Omental fat pad (tissue), 4 donors: Measurements from ENCODE around the gene SLC5A4. TPM values are rescaled to one million over a fixed set of nuclear protein-coding genes. Genes with fewer than 3 reads are reported as not detected.

Experiments used
- ATAC-seq: fragments of 150-250 bp; one replicate; pipeline ENCODE4 v1.9.1; 2016; ENCODE audit warnings: mild to moderate bottlenecking, moderate library complexity; ENCODE audit not compliant: low FRiP score
- DNase-seq: peaks from one replicate; pipeline ENCODE4 v3.0.0-alpha.2; 2019; ENCODE audit warnings: low spot score
- total RNA-seq, 4 donors: library from RNA; depleted of rRNA; stranded (reverse); fragments of >200 nt; gene quantifications; one replicate each; pipeline ENCODE4 v1.1.0, GENCODE V29; 2016
- TF ChIP-seq, protein P1 (sequence below), 3 donors: fragments of 450-650 bp; IDR thresholded peaks; one replicate each; pipeline ENCODE4 v1.5.1; 2016 to 2017; ENCODE audit warnings: antibody characterized with exemption in 3 of 3, mild to moderate bottlenecking in 3 of 3, moderate library complexity in 2 of 3

Gene SLC5A4
- total RNA-seq, 4 donors from 2014 or later: 0.46 to 6.5 (median 0.96) TPM

DNA sequence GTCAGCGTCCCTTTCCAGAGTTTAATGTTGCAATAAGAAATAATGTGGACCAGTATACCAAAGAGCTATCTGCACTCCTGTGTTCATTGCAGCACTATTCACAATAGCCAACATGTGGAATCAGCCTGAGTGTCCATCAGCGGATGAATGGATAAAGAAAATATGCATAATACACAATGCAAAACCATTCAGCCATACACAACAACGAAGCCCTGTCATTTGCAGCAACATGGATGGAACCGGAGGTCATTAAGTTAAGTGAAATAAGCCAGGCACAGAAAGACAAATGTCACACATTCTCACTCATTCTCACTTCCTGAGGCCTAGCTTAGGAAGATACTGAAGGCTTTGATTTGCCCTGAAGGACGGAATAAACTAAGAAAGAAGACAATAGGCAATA lies 22.1 kb downstream of the SLC5A4 start:
- DNase-seq (no peak), ATAC-seq (no peak)
- TF ChIP-seq, protein P1, sequence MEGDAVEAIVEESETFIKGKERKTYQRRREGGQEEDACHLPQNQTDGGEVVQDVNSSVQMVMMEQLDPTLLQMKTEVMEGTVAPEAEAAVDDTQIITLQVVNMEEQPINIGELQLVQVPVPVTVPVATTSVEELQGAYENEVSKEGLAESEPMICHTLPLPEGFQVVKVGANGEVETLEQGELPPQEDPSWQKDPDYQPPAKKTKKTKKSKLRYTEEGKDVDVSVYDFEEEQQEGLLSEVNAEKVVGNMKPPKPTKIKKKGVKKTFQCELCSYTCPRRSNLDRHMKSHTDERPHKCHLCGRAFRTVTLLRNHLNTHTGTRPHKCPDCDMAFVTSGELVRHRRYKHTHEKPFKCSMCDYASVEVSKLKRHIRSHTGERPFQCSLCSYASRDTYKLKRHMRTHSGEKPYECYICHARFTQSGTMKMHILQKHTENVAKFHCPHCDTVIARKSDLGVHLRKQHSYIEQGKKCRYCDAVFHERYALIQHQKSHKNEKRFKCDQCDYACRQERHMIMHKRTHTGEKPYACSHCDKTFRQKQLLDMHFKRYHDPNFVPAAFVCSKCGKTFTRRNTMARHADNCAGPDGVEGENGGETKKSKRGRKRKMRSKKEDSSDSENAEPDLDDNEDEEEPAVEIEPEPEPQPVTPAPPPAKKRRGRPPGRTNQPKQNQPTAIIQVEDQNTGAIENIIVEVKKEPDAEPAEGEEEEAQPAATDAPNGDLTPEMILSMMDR (IDR thresholded peaks at IDR 0.05): no peak

DNA sequence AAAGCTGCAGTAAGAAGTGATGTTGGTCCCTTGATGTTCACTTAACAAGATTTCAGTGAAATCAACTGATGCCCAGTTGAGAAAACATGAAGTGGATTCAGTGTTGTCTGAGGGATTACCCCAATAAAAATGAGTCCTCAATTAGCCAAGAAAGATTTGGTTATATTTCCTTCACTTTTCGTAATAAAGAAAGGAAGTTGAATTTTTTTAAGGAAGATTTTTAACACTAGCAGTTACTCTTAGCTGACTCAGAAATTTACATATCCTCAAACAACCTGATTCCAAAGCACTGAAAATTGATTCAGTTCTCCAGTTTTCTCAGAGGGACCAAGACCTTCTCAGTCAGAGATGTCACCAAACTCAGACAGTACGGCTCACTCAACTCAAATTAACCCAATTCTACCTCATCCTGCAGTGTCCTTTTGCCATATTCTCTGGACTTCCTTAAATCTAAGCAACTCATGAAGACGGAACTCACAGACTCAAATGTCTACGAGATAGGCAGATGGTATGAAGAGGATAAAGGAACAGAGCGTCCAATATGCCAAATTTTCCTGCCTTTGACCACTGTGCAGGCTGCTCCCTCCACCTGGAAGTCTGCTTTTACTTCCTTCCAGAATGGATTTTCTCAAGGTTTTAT lies 22.8 kb downstream of the SLC5A4 start:
- ATAC-seq: no peak
- TF ChIP-seq, protein P1 (IDR thresholded peaks at IDR 0.05): no peak
- no peak for DNase-seq

DNA sequence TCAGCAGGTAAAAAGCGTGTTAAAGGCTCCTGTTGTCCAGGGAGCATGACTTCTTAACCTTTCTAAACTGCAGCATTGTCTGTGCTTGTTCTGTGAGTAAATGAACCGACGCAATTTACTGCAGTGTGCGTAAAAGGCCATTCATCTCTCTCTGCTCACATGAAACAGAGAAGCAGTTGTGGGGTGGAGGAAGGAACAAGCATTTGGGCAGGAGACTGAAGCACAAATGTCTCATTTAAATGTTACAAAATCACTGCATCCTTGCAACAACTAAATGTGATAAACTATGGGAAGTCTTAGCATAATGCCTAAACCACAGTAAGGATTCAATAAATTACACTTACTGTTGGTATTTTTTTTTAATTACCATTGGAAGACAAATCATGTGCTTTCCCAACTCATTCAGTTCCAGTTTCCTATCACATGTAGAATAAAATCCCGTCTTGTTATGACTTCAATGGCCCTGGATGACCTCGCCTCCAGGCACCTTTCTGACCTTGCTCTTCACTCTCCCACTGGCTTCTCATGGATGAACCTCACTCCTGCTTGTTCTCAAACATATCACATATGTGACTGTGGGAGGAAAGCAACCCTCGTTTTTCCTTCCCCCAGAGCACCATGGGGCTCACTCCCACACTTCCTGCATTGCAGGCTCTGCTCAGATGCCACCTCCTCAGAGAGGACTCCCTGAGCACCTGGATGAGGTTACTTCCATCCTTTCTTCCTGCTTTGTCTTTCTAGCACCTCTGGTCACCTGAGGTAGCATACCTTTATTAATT lies 28.6 kb downstream of the SLC5A4 start:
- TF ChIP-seq, protein P1 (IDR thresholded peaks at IDR 0.05): no peak
- no peak for DNase-seq
- no peak for ATAC-seq

DNA sequence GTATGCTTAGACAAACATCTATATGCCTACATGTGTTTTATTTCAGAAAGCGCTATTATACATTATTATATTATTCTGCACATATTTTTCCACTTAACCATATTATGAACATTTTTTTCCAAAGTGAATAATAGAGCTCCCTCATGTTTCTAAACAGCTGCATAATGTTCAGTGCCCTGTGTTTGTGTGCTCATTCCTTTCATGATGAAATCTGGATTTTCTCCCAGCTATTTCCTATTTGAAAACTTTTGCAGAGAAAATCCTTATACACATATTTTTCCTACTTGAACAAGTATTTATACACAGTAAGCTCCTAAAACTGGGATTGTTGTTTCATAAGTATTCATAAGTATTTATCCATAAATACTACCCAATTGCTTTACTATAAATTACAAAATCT lies 32.2 kb downstream of the SLC5A4 start:
- DNase-seq: no peak
- ATAC-seq: no peak
- TF ChIP-seq, protein P1 (IDR thresholded peaks at IDR 0.05): no peak

DNA sequence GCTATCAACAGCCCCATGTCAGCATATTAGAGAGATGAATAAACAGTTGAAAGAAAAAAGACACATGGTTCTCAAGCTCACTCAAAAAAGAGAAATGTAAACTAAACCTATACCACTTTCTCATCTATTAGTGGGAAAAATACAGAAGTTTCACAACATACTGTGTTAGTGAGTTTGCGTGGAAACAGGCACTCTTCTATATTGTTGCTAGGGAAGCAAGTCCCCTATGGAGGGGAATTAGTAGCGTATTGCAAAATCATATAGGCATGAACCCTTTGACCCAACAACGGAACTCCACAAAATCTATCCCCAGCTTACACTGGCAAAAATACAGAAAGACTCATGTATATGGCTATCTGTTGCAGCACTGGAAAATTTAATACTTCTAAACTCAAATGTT lies 36.1 kb downstream of the SLC5A4 start:
- no peak for ATAC-seq
- TF ChIP-seq, protein P1 (IDR thresholded peaks at IDR 0.05): no peak
- DNase-seq: no peak

DNA sequence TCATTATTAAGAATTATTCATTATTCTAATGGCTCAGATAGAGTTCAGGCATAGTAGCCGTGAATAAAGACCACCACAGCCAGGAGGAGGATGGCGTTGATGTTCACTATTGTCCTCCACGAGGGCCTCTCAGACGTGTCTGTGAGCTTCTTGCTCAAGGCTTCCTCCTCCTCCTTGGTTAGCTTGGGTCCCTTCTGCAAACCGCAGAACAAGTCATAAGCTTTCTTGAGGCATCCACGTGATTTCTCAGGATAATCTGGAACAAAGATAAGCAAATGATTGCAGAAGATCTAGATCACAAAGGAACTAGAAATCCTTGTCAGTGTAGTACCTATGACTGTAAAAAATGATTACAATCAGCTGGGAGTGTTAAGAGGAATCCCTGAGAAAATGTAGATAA lies 36.7 kb downstream of the SLC5A4 start:
- DNase-seq (no peak), ATAC-seq (no peak)
- TF ChIP-seq, protein P1 (IDR thresholded peaks at IDR 0.05): no peak

DNA sequence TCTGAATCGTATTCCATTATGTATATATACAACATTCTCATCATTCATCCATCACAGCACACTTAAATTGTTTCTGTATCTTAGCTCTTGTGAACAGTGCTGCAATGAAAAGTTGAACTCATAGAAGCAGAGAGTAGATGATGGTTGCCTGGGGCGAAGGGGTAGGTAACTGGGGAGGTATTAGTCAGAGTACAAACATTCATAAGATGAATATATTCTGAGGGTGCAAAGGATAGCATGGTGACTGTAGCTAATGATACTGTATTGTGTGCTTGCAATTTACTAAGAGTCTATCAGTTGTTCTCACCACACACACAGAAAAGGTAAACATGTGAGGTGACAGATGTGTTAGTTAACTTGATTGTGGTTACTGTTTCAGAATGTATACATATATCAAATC lies 37.7 kb downstream of the SLC5A4 start:
- no peak for DNase-seq
- TF ChIP-seq, protein P1 (IDR thresholded peaks at IDR 0.05): no peak
- ATAC-seq: no peak
